H1 (cell line): Measurements from ENCODE around the gene HES3. TPM values are rescaled to one million over a fixed set of nuclear protein-coding genes. Genes with fewer than 3 reads are reported as not detected.

Experiments used
- CTCF ChIA-PET: fragments of 300-600 bp; sonication (Branson Sonifier 250); formaldehyde crosslinking; loops from one replicate; lab custom pipeline; 2021; ENCODE audit not compliant: partially characterized antibody; lab: Charles Lee
- POLR2A ChIA-PET: fragments of 300-600 bp; sonication (Branson Sonifier 250); formaldehyde crosslinking; loops from one replicate; lab custom pipeline; 2021; ENCODE audit warnings: inconsistent platforms; ENCODE audit not compliant: partially characterized antibody; lab: Charles Lee
- DNase-seq, 2 experiments: peaks; one replicate each; pipeline versions ENCODE4 v3.0.0 to v3.0.0-alpha.2; 2010 to 2022; ENCODE audit warnings: low spot score in 2 of 2, low read depth in 1 of 2, mixed read lengths in 1 of 2
- FAIRE-seq: peaks from 2 replicates; lab custom pipeline; 2011; peaks lifted over from hg19 to GRCh38; lab: Jason Lieb, UNC
- H2AFZ ChIP-seq: 2 replicates; pipeline ENCODE4 v1.8.1; 2012; ENCODE audit warnings: low read length, inconsistent platforms
- H2AK5ac ChIP-seq: 2 replicates; pipeline ENCODE4 v1.6.1; 2013; ENCODE audit warnings: low read depth, low read length
- H2BK120ac ChIP-seq: replicated peaks from 2 replicates; pipeline ENCODE3; 2013; ENCODE audit warnings: low read depth, low read length, inconsistent platforms
- H2BK12ac ChIP-seq: 2 replicates; pipeline ENCODE4 v1.6.1; 2013; ENCODE audit warnings: low read depth, low read length
- H2BK15ac ChIP-seq: 2 replicates; pipeline ENCODE4 v1.6.1; 2013; ENCODE audit warnings: low read length
- H2BK20ac ChIP-seq: 2 replicates; pipeline ENCODE4 v1.6.1; 2013; ENCODE audit warnings: low read length
- H2BK5ac ChIP-seq: 2 replicates; pipeline ENCODE4 v1.6.1; 2013; ENCODE audit warnings: low read depth, low read length
- H3K14ac ChIP-seq: 2 replicates; pipeline ENCODE4 v1.6.1; 2013; ENCODE audit warnings: inconsistent platforms; ENCODE audit not compliant: insufficient read length
- H3K18ac ChIP-seq: 2 replicates; pipeline ENCODE4 v1.6.1; 2013; ENCODE audit warnings: low read length; ENCODE audit errors: extremely low read depth
- H3K23ac ChIP-seq: 2 replicates; pipeline ENCODE4 v1.6.1; 2013; ENCODE audit warnings: inconsistent platforms; ENCODE audit not compliant: insufficient read length
- H3K23me2 ChIP-seq: 2 replicates; pipeline ENCODE4 v1.6.1; 2013; ENCODE audit warnings: low read depth, low read length
- H3K27ac ChIP-seq: 2 replicates; pipeline ENCODE4 v1.6.1; 2011; ENCODE audit warnings: low read depth, low read length, inconsistent platforms
- H3K27me3 ChIP-seq, 4 experiments: replicated peaks in 1 of 4; 1 replicate in 1 of 4; 2 replicates in 3 of 4; pipeline versions ENCODE4 v1.6.1 to v1.8.1; 2011 to 2013; ENCODE audit warnings: low read length in 3 of 4, mild to moderate bottlenecking in 3 of 4, inconsistent platforms in 2 of 4, mixed read lengths in 2 of 4, moderate library complexity in 1 of 4; ENCODE audit not compliant: control insufficient read depth in 3 of 4, insufficient read depth in 3 of 4; ENCODE audit errors: extremely low read depth in 1 of 4
- H3K36me3 ChIP-seq, 4 experiments: 2 replicates each; pipeline versions ENCODE4 v1.6.1 to v1.8.1; 2011 to 2013; ENCODE audit warnings: mild to moderate bottlenecking in 4 of 4, low read length in 3 of 4, moderate library complexity in 2 of 4, control low read depth in 1 of 4, inconsistent platforms in 1 of 4; ENCODE audit not compliant: insufficient read depth in 4 of 4, control insufficient read depth in 2 of 4
- H3K4ac ChIP-seq: replicated peaks from 2 replicates; pipeline ENCODE3; 2013; ENCODE audit warnings: low read length, low read depth, mixed read lengths, inconsistent platforms; ENCODE audit not compliant: insufficient read length
- H3K4me1 ChIP-seq, 4 experiments: replicated peaks in 1 of 4; 1 replicate in 1 of 4; 2 replicates in 3 of 4; pipeline versions ENCODE4 v1.6.1 to v1.8.1; 2011 to 2013; ENCODE audit warnings: low read length in 3 of 4, inconsistent platforms in 2 of 4, mixed read lengths in 1 of 4; ENCODE audit not compliant: insufficient read depth in 4 of 4, control insufficient read depth in 3 of 4
- H3K4me2 ChIP-seq, 2 experiments: 2 replicates each; pipeline versions ENCODE4 v1.6.1 to v1.8.1; 2011 to 2013; ENCODE audit warnings: low read depth in 2 of 2, low read length in 2 of 2, control low read depth in 1 of 2, inconsistent platforms in 1 of 2, mild to moderate bottlenecking in 1 of 2; ENCODE audit not compliant: insufficient read depth in 1 of 2
- H3K4me3 ChIP-seq, 4 experiments: fragments of 200-600, 300-600 bp in 1 of 4; sonication (generic), shearing (Covaris generic), sonication (Bioruptor Twin) in 1 of 4; 2 replicates each; pipeline versions ENCODE4 v1.5.1 to v1.8.1; 2011 to 2016; ENCODE audit warnings: low read length in 4 of 4, low read depth in 3 of 4, control low read depth in 2 of 4, inconsistent platforms in 2 of 4, mild to moderate bottlenecking in 2 of 4, mixed read lengths in 1 of 4, moderate library complexity in 1 of 4; ENCODE audit not compliant: insufficient read depth in 2 of 4; ENCODE audit errors: extremely low read depth in 1 of 4
- H3K56ac ChIP-seq: replicated peaks from 2 replicates; pipeline ENCODE3; 2013; ENCODE audit warnings: low read depth, mild to moderate bottlenecking, mixed read lengths, low read length, inconsistent platforms; ENCODE audit not compliant: insufficient read length
- H3K79me1 ChIP-seq: 2 replicates; pipeline ENCODE4 v1.6.1; 2013; ENCODE audit warnings: low read depth, low read length, control low read depth
- H3K79me2 ChIP-seq, 2 experiments: 2 replicates each; pipeline versions ENCODE4 v1.6.1 to v1.8.1; 2012 to 2013; ENCODE audit warnings: low read length in 2 of 2, mild to moderate bottlenecking in 2 of 2, inconsistent platforms in 1 of 2; ENCODE audit not compliant: insufficient read depth in 2 of 2, control insufficient read depth in 1 of 2
- H3K9ac ChIP-seq, 4 experiments: replicated peaks in 1 of 4; 1 replicate in 1 of 4; 2 replicates in 3 of 4; pipeline versions ENCODE4 v1.6.1 to v1.8.1; 2011 to 2013; ENCODE audit warnings: low read depth in 3 of 4, low read length in 3 of 4, control low read depth in 2 of 4, mild to moderate bottlenecking in 2 of 4, moderate library complexity in 2 of 4, inconsistent platforms in 1 of 4; ENCODE audit errors: extremely low read depth in 1 of 4
- H3K9me3 ChIP-seq, 2 experiments: 2 replicates each; pipeline versions ENCODE4 v1.6.1 to v1.8.1; 2012 to 2013; ENCODE audit warnings: mild to moderate bottlenecking in 2 of 2, moderate library complexity in 2 of 2, control low read depth in 1 of 2, inconsistent platforms in 1 of 2, low read depth in 1 of 2, low read length in 1 of 2, mixed read lengths in 1 of 2; ENCODE audit not compliant: insufficient read depth in 2 of 2
- H4K20me1 ChIP-seq, 2 experiments: replicated peaks in 1 of 2; 2 replicates each; pipeline versions ENCODE3 to v1.8.1; 2011 to 2013; ENCODE audit warnings: inconsistent platforms in 2 of 2, low read length in 2 of 2, mild to moderate bottlenecking in 1 of 2; ENCODE audit not compliant: insufficient read depth in 2 of 2, control insufficient read depth in 1 of 2
- H4K5ac ChIP-seq: 2 replicates; pipeline ENCODE4 v1.6.1; 2013; ENCODE audit warnings: low read length, low read depth, mixed read lengths, inconsistent platforms; ENCODE audit not compliant: insufficient read length
- H4K8ac ChIP-seq: 2 replicates; pipeline ENCODE4 v1.8.0; 2013; ENCODE audit warnings: mild to moderate bottlenecking, moderate library complexity, low read length, inconsistent platforms; ENCODE audit not compliant: insufficient read depth; ENCODE audit errors: extremely low read depth
- H4K91ac ChIP-seq: replicated peaks from 2 replicates; pipeline ENCODE3; 2013; ENCODE audit warnings: low read length, mixed read lengths, inconsistent platforms; ENCODE audit not compliant: insufficient read length
- ASH2L ChIP-seq: fragments of 200-600, 300-600 bp; sonication (generic); IDR thresholded peaks from one replicate; pipeline ENCODE4 v1.7.1; 2017; ENCODE audit warnings: low read length
- BACH1 ChIP-seq: IDR thresholded peaks from 2 replicates; pipeline ENCODE4 v1.6.1; 2012; ENCODE audit warnings: low read length, improper control_type of control experiment
- CBX8 ChIP-seq: fragments of 300-800, 300-1000 bp; sonication (generic); IDR thresholded peaks from 2 replicates; pipeline ENCODE4 v1.7.1; 2016; ENCODE audit warnings: low read depth, low read length, borderline replicate concordance
- CTBP2 ChIP-seq: IDR thresholded peaks from 2 replicates; pipeline ENCODE4 v1.7.0; 2011; ENCODE audit warnings: borderline replicate concordance, mild to moderate bottlenecking, moderate library complexity, mixed read lengths, low read length; ENCODE audit not compliant: insufficient read depth, insufficient read length
- GTF2F1 ChIP-seq: IDR thresholded peaks from 2 replicates; pipeline ENCODE4 v1.6.1; 2012; ENCODE audit warnings: low read depth, low read length, improper control_type of control experiment, borderline replicate concordance
- JUND ChIP-seq: IDR thresholded peaks from 2 replicates; pipeline ENCODE4 v1.6.1; 2011; ENCODE audit warnings: mild to moderate bottlenecking, improper control_type of control experiment, low read length
- MAFK ChIP-seq: IDR thresholded peaks from 2 replicates; pipeline ENCODE4 v1.6.1; 2012; ENCODE audit warnings: low read depth, mild to moderate bottlenecking, improper control_type of control experiment, low read length
- POU5F1 ChIP-seq: IDR thresholded peaks from 2 replicates; pipeline ENCODE4 v1.6.1; 2011; ENCODE audit warnings: low read depth, mild to moderate bottlenecking, low read length, moderate library complexity
- RAD21 ChIP-seq, 2 experiments: IDR thresholded peaks in 1 of 2; conservative IDR thresholded peaks in 1 of 2; 2 replicates each; pipeline ENCODE4 v1.6.1; 2011; ENCODE audit warnings: low read depth in 2 of 2, low read length in 2 of 2, improper control_type of control experiment in 1 of 2, inconsistent platforms in 1 of 2, mild to moderate bottlenecking in 1 of 2, moderate library complexity in 1 of 2
- SIX5 ChIP-seq: IDR thresholded peaks from 2 replicates; pipeline ENCODE4 v1.6.1; 2011; ENCODE audit warnings: mild to moderate bottlenecking, low read depth, low read length
- SP2 ChIP-seq: IDR thresholded peaks from 2 replicates; pipeline ENCODE4 v1.6.1; 2012; ENCODE audit warnings: mild to moderate bottlenecking, low read length, inconsistent platforms
- SRF ChIP-seq: IDR thresholded peaks from 2 replicates; pipeline ENCODE4 v1.6.1; 2011; ENCODE audit warnings: mild to moderate bottlenecking, low read depth, low read length, moderate library complexity
- WGBS, 2 experiments: shearing (Covaris generic) in 1 of 2; methylation state at CpG; one replicate each; pipeline versions ENCODE4 v1.1.6 to v1.1.7; 2013 to 2015; ENCODE audit warnings: low lambda C conversion rate in 2 of 2, mixed read lengths in 2 of 2, inconsistent platforms in 1 of 2, low coverage in 1 of 2, missing lambda C conversion rate in 1 of 2; ENCODE audit not compliant: insufficient replicate concordance in 2 of 2, insufficient coverage in 1 of 2, insufficient read length in 1 of 2; ENCODE audit errors: extremely low coverage in 1 of 2, missing lambda C conversion rate in 1 of 2; 5-methylcytosine and 5-hydroxymethylcytosine counted together
- polyA plus RNA-seq, 7 experiments: library from polyadenylated mRNA; depleted of rRNA in 3 of 7; stranded (reverse) in 5 of 7; unstranded in 2 of 7; fragments of >200 nt in 5 of 7; fragments of 200-250 nt in 2 of 7; gene quantifications; 1 replicate in 5 of 7; 2 replicates in 1 of 7; 4 replicates in 1 of 7; pipeline versions ENCODE4 v1.2.1 to v1.2.3, GENCODE V29; 2011 to 2013; ENCODE audit warnings: missing spikeins in 2 of 7, mixed read lengths in 2 of 7
- total RNA-seq: library from RNA; stranded (reverse); fragmentation: NEBNext Ultra II Directional; extraction: Animal tissue kit (Norgen Biotek cat#: 25700); gene quantifications from 2 replicates; pipeline ENCODE4 v1.2.1, GENCODE V29; 2021

HES3 gene
- total and polyA plus RNA-seq, 2 of the 8 experiments (the other 6 are each of a cell fraction or from before 2014, with no cell fraction given) = 38.8 to 54.3 TPM

GRCh38 chr1:6210591-6211355 is 33.2 kb upstream of the HES3 start:
- no peak overlapping the region for H3K9ac ChIP-seq
- peaks cover 0 to 31% (median 24%) of the 10 kb centered on the region in 4 experiments; a peak in 6 of 7 replicates for H3K4me1 ChIP-seq
- H2AFZ ChIP-seq = no peak overlapping the region
- H3K36me3 ChIP-seq = no peaks in the 10 kb centered on the region
- peaks cover 1 to 47% (median 37%) of the 10 kb centered on the region in 4 experiments for H3K27me3 ChIP-seq
- no peak overlapping the region for H2BK15ac ChIP-seq
- peaks cover 0 to 7% of the 10 kb centered on the region in 2 experiments for H4K20me1 ChIP-seq
- no peak overlapping the region for H4K8ac ChIP-seq
- no peak overlapping the region for H2BK120ac ChIP-seq
- POLR2A ChIA-PET = interaction anchor here (0.7 to 4.0 kb wide), 11 partner anchors 10 to 43 kb away, joined by 3 to 28 read pairs (median 4); partner anchors contain the start of genes HES3, ICMT and RPL22
- H2BK20ac ChIP-seq = no peak overlapping the region
- H3K4me2 ChIP-seq = no peak overlapping the region; a peak in 1 of 4 replicates
- peaks cover 18% of the 10 kb centered on the region; the same call in 1 of the 2 replicates for H3K23me2 ChIP-seq
- no peak for FAIRE-seq
- WGBS, 2 experiments = 91% methylated on average over 20 of the region's 29 CpGs; no CpG with 5 or more reads in 1 of the 2 experiments
- H2BK12ac ChIP-seq = 0 out of 2 replicates have a peak overlapping the region, but pooled peaks have one; percentile 1
- no peak overlapping the region for H3K4ac ChIP-seq
- no peaks in the 10 kb centered on the region for H3K79me2 ChIP-seq
- H3K14ac ChIP-seq = no peak overlapping the region
- no peak for DNase-seq
- H4K91ac ChIP-seq = no peak overlapping the region
- no peak overlapping the region for H2AK5ac ChIP-seq
- no peak overlapping the region for H3K23ac ChIP-seq
- no peak overlapping the region for H3K4me3 ChIP-seq
- H4K5ac ChIP-seq = no peak overlapping the region
- H3K9me3 ChIP-seq = no peaks in the 10 kb centered on the region
- H2BK5ac ChIP-seq = no peak overlapping the region
- H3K27ac ChIP-seq = no peak overlapping the region
- CTCF ChIA-PET = interaction anchor here (0.6 to 17.1 kb wide), 12 partner anchors 8 to 203 kb away, joined by 3 to 353 read pairs (median 6); partner anchors contain the start of genes HES3, ICMT and RPL22
- H3K56ac ChIP-seq = no peak overlapping the region
- no peak overlapping the region for H3K18ac ChIP-seq
- H3K79me1 ChIP-seq = no peaks in the 10 kb centered on the region
- no peak for TF ChIP-seq GTF2F1
- no peak for TF ChIP-seq BACH1
- no peak for TF ChIP-seq JUND
- no peak for TF ChIP-seq CTBP2
- TF ChIP-seq ASH2L = no peak
- no peak for TF ChIP-seq POU5F1
- no peak for TF ChIP-seq SP2
- no peak for TF ChIP-seq SRF
- TF ChIP-seq RAD21 (IDR thresholded peaks at IDR 0.05 in 1 of 2, conservative IDR thresholded peaks at IDR 0.05 in 1 of 2; ENCODE audit: low read depth in 2 of 2, low read length in 2 of 2) = no peak
- no peak for TF ChIP-seq SIX5
- TF ChIP-seq MAFK = no peak
- TF ChIP-seq CBX8 = no peak
